Stomach (tissue), 9 donors: Measurements from ENCODE around the gene TCAIM. TPM values are rescaled to one million over a fixed set of nuclear protein-coding genes. Genes with fewer than 3 reads are reported as not detected.

Experiments
- DNase-seq, 2 donors: peaks; one replicate each; pipeline versions ENCODE4 v3.0.0 to v3.0.0-alpha.2; 2013 to 2019
- H3K27ac ChIP-seq, 5 donors: fragments of 200-600 bp in 4 of 5; sonication (generic) in 4 of 5; one replicate each; pipeline ENCODE4 v1.5.1; 2013 to 2019; ENCODE audit warnings: mild to moderate bottlenecking in 1 of 5, moderate library complexity in 1 of 5
- H3K27me3 ChIP-seq, 3 donors: fragments of 200-600 bp; sonication (generic); one replicate each; pipeline ENCODE4 v1.5.1; 2017 to 2019; ENCODE audit warnings: mixed run types in 1 of 3
- H3K36me3 ChIP-seq, 4 donors: fragments of 200-600 bp; sonication (generic); 1 replicate in 3 of 4; 2 replicates in 1 of 4; pipeline ENCODE4 v1.5.1; 2016 to 2019
- H3K4me1 ChIP-seq, 4 donors: fragments of 200-600 bp; sonication (generic); one replicate each; pipeline ENCODE4 v1.5.1; 2016 to 2019
- H3K4me3 ChIP-seq, 4 donors: fragments of 200-600 bp; sonication (generic) in 3 of 4; one replicate each; pipeline ENCODE4 v1.5.1; 2016 to 2019; ENCODE audit warnings: mild to moderate bottlenecking in 1 of 4
- H3K9me3 ChIP-seq, 4 donors: fragments of 200-600 bp; sonication (generic); one replicate each; pipeline ENCODE4 v1.5.1; 2016 to 2019
- EP300 ChIP-seq: sonication (generic); formaldehyde crosslinking; IDR thresholded peaks from one replicate; pipeline ENCODE4 v1.6.1; 2017; ENCODE audit warnings: antibody characterized with exemption
- POLR2A ChIP-seq, 4 donors: fragments of 450-650 bp; IDR thresholded peaks; one replicate each; pipeline ENCODE4 v1.6.1; 2016; ENCODE audit warnings: antibody characterized with exemption in 4 of 4, control low read depth in 2 of 4, mild to moderate bottlenecking in 1 of 4, moderate library complexity in 1 of 4
- POLR2AphosphoS5 ChIP-seq, 3 donors: sonication (generic); formaldehyde crosslinking; IDR thresholded peaks; one replicate each; pipeline ENCODE4 v1.6.1; 2016; ENCODE audit warnings: antibody characterized with exemption in 3 of 3
- whole genome bisulfite sequencing, 5 donors: extraction: QIAGEN DNeasy Blood & Tissue Kit in 3 of 5; methylation state at CpG; one replicate each; pipeline versions ENCODE4 v1.1.5 to v1.1.7; 2013 to 2018; 5-methylcytosine and 5-hydroxymethylcytosine counted together
- intact Hi-C: fragments of 100-400 bp; cut with DNase I; formaldehyde crosslinking; loops from one replicate; pipeline ENCODE4 v1.15.1; 2023; ENCODE audit warnings: low total_unique reads
- polyA plus RNA-seq, 3 donors: library from polyadenylated mRNA; stranded (reverse); fragments of 200-250 nt; gene quantifications; one replicate each; pipeline ENCODE4 v1.2.3, GENCODE V29; 2013
- total RNA-seq, 5 donors: library from RNA; depleted of rRNA; stranded (reverse); fragments of >200 nt; gene quantifications; one replicate each; pipeline versions ENCODE4 v1.1.0 to v1.2.3, GENCODE V29; 2014 to 2016
- TF ChIP-seq, protein P1 (sequence below), 7 experiments: fragments of 450-650 bp in 4 of 7; fragments of 200-600 bp in 3 of 7; sonication (generic) in 3 of 7; IDR thresholded peaks; one replicate each; pipeline ENCODE4 v1.5.1; 2016 to 2019; ENCODE audit warnings: antibody characterized with exemption in 7 of 7, control low read depth in 2 of 7, mild to moderate bottlenecking in 1 of 7
- donor health status: healthy with polysubstance abuse.
- donor health status: Bipolar disorder and iron deficiency.
- donor health status: healthy.

TCAIM gene
- total and polyA plus RNA-seq, 8 donors, result 9.8 to 42.6 (median 13.0) TPM

DNA sequence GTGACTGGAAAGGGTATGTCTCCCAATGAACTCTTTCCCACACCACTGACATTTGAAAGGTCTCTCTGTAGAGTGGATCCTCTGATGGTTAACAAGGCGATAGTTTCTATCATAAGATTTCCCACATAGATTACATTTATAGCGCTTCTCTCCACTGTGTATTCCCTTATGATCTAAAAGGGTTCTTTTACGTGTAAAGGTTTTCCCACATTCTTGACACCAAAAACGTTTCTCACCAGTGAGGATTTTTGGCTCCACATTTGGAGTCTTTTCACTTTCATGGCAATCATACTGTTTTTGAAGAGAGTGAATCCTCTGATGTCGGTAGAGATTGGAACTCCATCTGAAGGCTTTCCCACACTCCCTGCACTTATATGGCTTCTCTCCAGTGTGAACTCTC is 108.4 kb downstream of the TCAIM start:
- intact Hi-C loops, result no loop called here
- no peak for TF ChIP-seq POLR2A (IDR thresholded peaks at IDR 0.05)
- TF ChIP-seq POLR2AphosphoS5 (IDR thresholded peaks at IDR 0.05), result no peak
- TF ChIP-seq EP300, result no peak
- TF ChIP-seq, protein P1, sequence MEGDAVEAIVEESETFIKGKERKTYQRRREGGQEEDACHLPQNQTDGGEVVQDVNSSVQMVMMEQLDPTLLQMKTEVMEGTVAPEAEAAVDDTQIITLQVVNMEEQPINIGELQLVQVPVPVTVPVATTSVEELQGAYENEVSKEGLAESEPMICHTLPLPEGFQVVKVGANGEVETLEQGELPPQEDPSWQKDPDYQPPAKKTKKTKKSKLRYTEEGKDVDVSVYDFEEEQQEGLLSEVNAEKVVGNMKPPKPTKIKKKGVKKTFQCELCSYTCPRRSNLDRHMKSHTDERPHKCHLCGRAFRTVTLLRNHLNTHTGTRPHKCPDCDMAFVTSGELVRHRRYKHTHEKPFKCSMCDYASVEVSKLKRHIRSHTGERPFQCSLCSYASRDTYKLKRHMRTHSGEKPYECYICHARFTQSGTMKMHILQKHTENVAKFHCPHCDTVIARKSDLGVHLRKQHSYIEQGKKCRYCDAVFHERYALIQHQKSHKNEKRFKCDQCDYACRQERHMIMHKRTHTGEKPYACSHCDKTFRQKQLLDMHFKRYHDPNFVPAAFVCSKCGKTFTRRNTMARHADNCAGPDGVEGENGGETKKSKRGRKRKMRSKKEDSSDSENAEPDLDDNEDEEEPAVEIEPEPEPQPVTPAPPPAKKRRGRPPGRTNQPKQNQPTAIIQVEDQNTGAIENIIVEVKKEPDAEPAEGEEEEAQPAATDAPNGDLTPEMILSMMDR (IDR thresholded peaks at IDR 0.05), result no peak
- 96 to 98% (median 96%) methylated on average over 5 of the region's 5 CpGs for WGBS, 5 donors
- Histone ChIP-seq H3K27me3 (no peaks in the 10 kb centered on the region), H3K4me3 (no peak overlapping the region), H3K9me3 (peaks cover 0 to 20% (median 0%) of the 10 kb centered on the region in 4 donors), H3K27ac (no peak overlapping the region), H3K4me1 (peaks cover 0 to under 1% (median 0%) of the 10 kb centered on the region in 4 donors), H3K36me3 (peaks cover 42 to 96% (median 90%) of the 10 kb centered on the region in 4 donors)
- DNase-seq, result no peak

DNA sequence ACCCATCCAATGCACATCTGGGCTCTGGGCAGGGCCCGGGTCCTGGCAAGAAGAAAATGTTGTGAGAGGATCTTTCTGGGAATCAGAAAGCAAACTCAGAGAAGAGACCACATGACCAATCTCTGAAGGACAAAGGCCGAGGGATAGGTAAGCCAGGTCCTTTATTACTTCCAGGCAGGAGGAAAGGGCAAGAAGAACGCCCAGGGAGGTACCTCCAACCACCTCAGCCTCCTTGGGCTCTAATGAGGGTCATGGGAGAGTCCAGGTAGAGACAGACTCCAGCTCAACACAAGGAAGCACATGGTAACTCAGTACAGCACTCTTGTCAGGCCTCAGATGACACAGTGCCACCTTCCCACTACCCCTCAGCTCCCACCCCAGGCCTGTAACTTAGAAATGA is 112.9 kb downstream of the TCAIM start:
- peaks cover 55 to 98% (median 95%) of the 10 kb centered on the region in 4 donors for H3K36me3 ChIP-seq
- TF ChIP-seq, protein P1 (IDR thresholded peaks at IDR 0.05), result no peak
- TF ChIP-seq EP300, result no peak
- TF ChIP-seq POLR2AphosphoS5 (IDR thresholded peaks at IDR 0.05), result no peak
- TF ChIP-seq POLR2A (IDR thresholded peaks at IDR 0.05), result no peak
- H3K4me1 ChIP-seq, result no peaks in the 10 kb centered on the region
- H3K9me3 ChIP-seq, result peaks cover 0 to 20% (median 0%) of the 10 kb centered on the region in 4 donors
- intact Hi-C loops, result no loop called here
- WGBS, 5 donors, result 94 to 98% (median 98%) methylated on average over 3 of the region's 3 CpGs
- DNase-seq, result no peak
- H3K4me3 ChIP-seq, result no peak overlapping the region
- H3K27me3 ChIP-seq, result no peaks in the 10 kb centered on the region
- no peak overlapping the region for H3K27ac ChIP-seq

DNA sequence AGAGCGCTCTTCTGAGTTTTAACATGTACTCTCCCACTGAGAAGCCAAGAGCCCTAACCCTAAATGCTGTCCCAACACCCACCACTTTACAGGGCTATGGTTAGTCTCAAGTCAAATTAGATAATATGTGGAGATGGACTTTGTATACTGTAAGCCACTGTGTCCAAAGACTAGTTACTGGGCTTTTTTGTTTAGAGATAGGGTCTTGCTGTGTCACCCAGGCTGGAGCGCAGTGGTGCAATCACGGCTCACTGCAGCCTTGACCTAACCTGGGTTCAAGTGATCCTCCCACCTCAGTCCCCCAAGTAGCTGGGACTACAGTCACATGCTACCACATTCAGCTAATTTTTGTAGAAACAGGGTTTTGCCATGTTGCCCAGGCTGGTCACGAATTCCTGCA is 115.7 kb downstream of the TCAIM start:
- DNase-seq, result no peak
- TF ChIP-seq, protein P1 (IDR thresholded peaks at IDR 0.05), result no peak
- no peak for TF ChIP-seq POLR2A (IDR thresholded peaks at IDR 0.05)
- TF ChIP-seq POLR2AphosphoS5 (IDR thresholded peaks at IDR 0.05), result no peak
- no peak for TF ChIP-seq EP300

DNA sequence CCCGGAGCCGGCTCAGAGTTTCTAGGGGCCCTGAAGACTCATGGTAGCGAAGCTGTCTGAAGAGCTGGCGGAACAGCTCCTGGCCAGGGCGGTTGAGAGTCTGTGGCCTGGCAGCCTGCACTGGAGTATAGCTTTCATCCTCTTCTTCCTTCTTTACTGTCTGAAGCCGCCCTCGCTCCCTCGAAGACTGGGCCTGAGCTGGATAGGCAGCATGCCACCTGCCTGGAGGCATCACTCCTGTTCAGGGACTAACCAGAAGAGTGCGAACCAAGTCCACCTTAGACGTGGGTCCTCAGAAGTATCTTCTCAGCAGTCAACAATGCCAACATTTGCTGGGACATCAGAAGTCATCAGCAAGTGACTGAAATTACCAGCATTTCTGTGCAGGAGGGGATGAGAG is 116.8 kb downstream of the TCAIM start:
- no peak for DNase-seq
- no peak for TF ChIP-seq EP300
- no peak for TF ChIP-seq POLR2A (IDR thresholded peaks at IDR 0.05)
- TF ChIP-seq POLR2AphosphoS5 (IDR thresholded peaks at IDR 0.05), result no peak
- TF ChIP-seq, protein P1 (IDR thresholded peaks at IDR 0.05), result no peak
- WGBS, 5 donors, result 92 to 100% (median 96%) methylated on average over 5 to 10 of the region's 10 CpGs
- Histone ChIP-seq H3K4me1 (no peaks in the 10 kb centered on the region), H3K9me3 (peaks cover 0 to 7% (median 5%) of the 10 kb centered on the region in 4 donors), H3K27me3 (no peaks in the 10 kb centered on the region), H3K36me3 (peaks cover 34 to 89% (median 84%) of the 10 kb centered on the region in 4 donors), H3K27ac (no peak overlapping the region), H3K4me3 (no peak overlapping the region)
- intact Hi-C loops, result no loop called here

More for the DNA sequence above, 115.7 kb downstream of the TCAIM start:
- intact Hi-C loops, result no loop called here
- no peaks in the 10 kb centered on the region for H3K9me3 ChIP-seq
- no peaks in the 10 kb centered on the region for H3K4me1 ChIP-seq
- no peak overlapping the region for H3K27ac ChIP-seq
- no peak overlapping the region for H3K4me3 ChIP-seq
- 75 to 99% (median 96%) methylated on average over 4 of the region's 4 CpGs for WGBS, 5 donors
- H3K36me3 ChIP-seq, result peaks cover 44 to 94% (median 89%) of the 10 kb centered on the region in 4 donors
- H3K27me3 ChIP-seq, result no peaks in the 10 kb centered on the region

Other genes starting within 250 kb of the TCAIM start
- gene TOPAZ1, start 96.9 kb upstream of the TCAIM start, total RNA-seq, result not detected
- gene TOPAZ1, start 96.9 kb upstream of the TCAIM start, polyA plus RNA-seq, result not detected
- gene ZNF445, start 138.9 kb downstream of the TCAIM start, total RNA-seq, result 10 to 100 TPM in 1 of 5 donors, 1 to 10 TPM in 4; 4.6 to 17.1 (median 8.0) TPM
- gene ZNF445, start 138.9 kb downstream of the TCAIM start, polyA plus RNA-seq, result 1 to 10 TPM; 1.6 to 3.5 (median 1.8) TPM
- gene ZKSCAN7, start 216.4 kb downstream of the TCAIM start, total RNA-seq, result 1 to 10 TPM in 4 of 5 donors, not detected in 1; 1.3 to 6.2 (median 3.9) TPM
- gene ZKSCAN7, start 216.4 kb downstream of the TCAIM start, polyA plus RNA-seq, result 1 to 10 TPM in 1 of 3 donors, under 1 TPM in 2; 0.46 to 1.5 (median 0.81) TPM
- gene ZNF660, start 246.2 kb downstream of the TCAIM start, total RNA-seq, result 10 to 100 TPM in 1 of 5 donors, 1 to 10 TPM in 2, under 1 TPM in 1, not detected in 1; 0.72 to 12.5 (median 2.1) TPM
- gene ZNF660, start 246.2 kb downstream of the TCAIM start, polyA plus RNA-seq, result under 1 TPM; 0.44 to 0.61 (median 0.45) TPM